IMR-90 (cell line): ENCODE results near the gene KCNQ1. TPM values are rescaled to one million over a fixed set of nuclear protein-coding genes. Genes with fewer than 3 reads are reported as not detected.

Experiments
- ATAC-seq: fragments of 200-7000 bp; cut with Tn5 transposase; 2 replicates; pipeline ENCODE4 v1.9.1; 2020; ENCODE audit warnings: low read depth, mild to moderate bottlenecking, moderate library complexity
- BruUV-seq: library from RNA; stranded (reverse); fragments of 400-500 nt; replicated peaks from 2 replicates; lab custom pipeline; 2021; lab: Mats Ljungman, UMichigan
- CTCF ChIA-PET: fragments of 300-600 bp; formaldehyde crosslinking; extraction: SDS; loops from one replicate; lab custom pipeline; 2021; ENCODE audit warnings: antibody characterized with exemption; lab: Yijun Ruan, JAX
- POLR2A ChIA-PET: fragments of 300-600 bp; sonication (Branson Sonifier 250); formaldehyde crosslinking; loops from one replicate; lab custom pipeline; 2022; ENCODE audit warnings: antibody characterized with exemption; ENCODE audit not compliant: unreplicated experiment; lab: Charles Lee
- DNase-seq: peaks from one replicate; pipeline ENCODE4 v3.0.0; 2013
- H2AFZ ChIP-seq: replicated peaks from 2 replicates; pipeline ENCODE3; 2013; ENCODE audit warnings: low read length, mild to moderate bottlenecking; ENCODE audit not compliant: poor library complexity
- H2AK5ac ChIP-seq: 2 replicates; pipeline ENCODE4 v1.6.1; 2013; ENCODE audit warnings: low read depth, low read length, inconsistent platforms
- H2AK9ac ChIP-seq: replicated peaks from 2 replicates; pipeline ENCODE3; 2013; ENCODE audit warnings: mild to moderate bottlenecking, low read depth, low read length, moderate library complexity; ENCODE audit not compliant: poor library complexity
- H2BK120ac ChIP-seq: 2 replicates; pipeline ENCODE4 v1.6.1; 2013; ENCODE audit warnings: low read depth, low read length, inconsistent platforms
- H2BK15ac ChIP-seq: 3 replicates; pipeline ENCODE4 v1.6.1; 2013; ENCODE audit warnings: low read depth, low read length, inconsistent platforms
- H2BK20ac ChIP-seq: 2 replicates; pipeline ENCODE4 v1.6.1; 2013; ENCODE audit warnings: low read depth, mild to moderate bottlenecking, inconsistent platforms, low read length, moderate library complexity
- H2BK5ac ChIP-seq: 2 replicates; pipeline ENCODE4 v1.6.1; 2013; ENCODE audit warnings: mild to moderate bottlenecking, low read depth, low read length, inconsistent platforms; ENCODE audit not compliant: poor library complexity, severe bottlenecking
- H3K14ac ChIP-seq: replicated peaks from 2 replicates; pipeline ENCODE4 v1.6.1; 2013; ENCODE audit warnings: low read depth, low read length, inconsistent platforms
- H3K18ac ChIP-seq: 2 replicates; pipeline ENCODE4 v1.6.1; 2013; ENCODE audit warnings: low read depth, low read length, control low read depth
- H3K23ac ChIP-seq: 2 replicates; pipeline ENCODE4 v1.6.1; 2013; ENCODE audit warnings: low read depth, low read length, inconsistent platforms
- H3K27ac ChIP-seq: 2 replicates; pipeline ENCODE4 v1.5.1; 2013; ENCODE audit warnings: mild to moderate bottlenecking, control low read depth, low read length; ENCODE audit not compliant: insufficient read depth
- H3K27me3 ChIP-seq: 2 replicates; pipeline ENCODE4 v1.6.1; 2013; ENCODE audit warnings: low read length; ENCODE audit not compliant: control insufficient read depth, insufficient read depth
- H3K36me3 ChIP-seq: 2 replicates; pipeline ENCODE4 v1.6.1; 2013; ENCODE audit warnings: low read length, mixed read lengths; ENCODE audit not compliant: control insufficient read depth, insufficient read depth
- H3K4ac ChIP-seq: 2 replicates; pipeline ENCODE4 v1.6.1; 2013; ENCODE audit warnings: low read depth, low read length, inconsistent platforms
- H3K4me1 ChIP-seq: 2 replicates; pipeline ENCODE4 v1.6.1; 2013; ENCODE audit warnings: low read length, mixed read lengths; ENCODE audit not compliant: control insufficient read depth, insufficient read depth
- H3K4me2 ChIP-seq: 2 replicates; pipeline ENCODE4 v1.6.1; 2013; ENCODE audit warnings: low read depth, mild to moderate bottlenecking, control low read depth, low read length, moderate library complexity
- H3K4me3 ChIP-seq: 2 replicates; pipeline ENCODE4 v1.5.1; 2013; ENCODE audit warnings: low read depth, mild to moderate bottlenecking, control low read depth, low read length, moderate library complexity; ENCODE audit not compliant: insufficient read depth
- H3K56ac ChIP-seq: 2 replicates; pipeline ENCODE4 v1.6.1; 2013; ENCODE audit warnings: low read length, inconsistent platforms; ENCODE audit not compliant: insufficient read depth; ENCODE audit errors: extremely low read depth
- H3K79me1 ChIP-seq, 2 experiments: 2 replicates each; pipeline ENCODE4 v1.6.1; 2013; ENCODE audit warnings: low read length in 2 of 2, inconsistent platforms in 1 of 2, low read depth in 1 of 2
- H3K9ac ChIP-seq: 2 replicates; pipeline ENCODE4 v1.6.1; 2013; ENCODE audit warnings: low read depth, low read length, control low read depth
- H3K9me1 ChIP-seq: 2 replicates; pipeline ENCODE4 v1.6.1; 2013; ENCODE audit warnings: low read length, inconsistent platforms; ENCODE audit not compliant: insufficient read depth
- H3K9me3 ChIP-seq: 2 replicates; pipeline ENCODE4 v1.6.1; 2013; ENCODE audit warnings: low read length; ENCODE audit not compliant: control insufficient read depth, insufficient read depth
- H4K20me1 ChIP-seq: 2 replicates; pipeline ENCODE4 v1.6.1; 2013; ENCODE audit warnings: low read length, inconsistent platforms; ENCODE audit not compliant: insufficient read depth
- H4K5ac ChIP-seq: 2 replicates; pipeline ENCODE4 v1.6.1; 2013; ENCODE audit warnings: mild to moderate bottlenecking, low read depth, low read length, control low read depth
- H4K8ac ChIP-seq, 2 experiments: 2 replicates each; pipeline ENCODE4 v1.6.1; 2013; ENCODE audit warnings: low read depth in 2 of 2, low read length in 2 of 2, control low read depth in 1 of 2, inconsistent platforms in 1 of 2
- H4K91ac ChIP-seq: 2 replicates; pipeline ENCODE4 v1.6.1; 2013; ENCODE audit warnings: low read depth, low read length, inconsistent platforms; ENCODE audit not compliant: insufficient read depth
- CHD1 ChIP-seq: IDR thresholded peaks from 2 replicates; pipeline ENCODE4 v1.6.1; 2012; ENCODE audit warnings: low read depth, low read length, improper control_type of control experiment
- POLR2A ChIP-seq: IDR thresholded peaks from 2 replicates; pipeline ENCODE4 v1.6.1; 2012; ENCODE audit warnings: mild to moderate bottlenecking, low read depth, low read length
- SMC3 ChIP-seq: fragments of 150-350 bp; IDR thresholded peaks from 2 replicates; pipeline ENCODE4 v1.6.1; 2016; ENCODE audit warnings: low read depth, mild to moderate bottlenecking, antibody characterized with exemption, low read length, moderate library complexity
- WGBS, 2 experiments: methylation state at CpG; one replicate each; pipeline versions ENCODE4 v1.1.5 to v1.1.7; 2013; ENCODE audit warnings: missing lambda C conversion rate in 2 of 2; ENCODE audit not compliant: insufficient read length in 1 of 2; ENCODE audit errors: extremely low coverage in 2 of 2; 5-methylcytosine and 5-hydroxymethylcytosine counted together
- dilution Hi-C: fragments of 300-500 bp; cut with HindIII; formaldehyde crosslinking; loops from one replicate; pipeline ENCODE4 v1.14.3; 2018; ENCODE audit warnings: low sequenced_read_pairs; ENCODE audit not compliant: unreplicated experiment
- in situ Hi-C: fragments of 300-500 bp; cut with MboI; formaldehyde crosslinking; loops from 3 replicates; pipeline ENCODE4 v1.14.3; 2019; ENCODE audit warnings: low sequenced_read_pairs, inconsistent platforms, mixed read lengths
- intact Hi-C: fragments of 100-400 bp; cut with micrococcal nuclease; formaldehyde crosslinking; loops from 2 replicates; pipeline ENCODE4 v1.10.0; 2022
- polyA plus RNA-seq, 3 experiments: library from polyadenylated mRNA; depleted of rRNA; stranded (reverse); fragments of >200 nt; gene quantifications; 2 replicates each; pipeline ENCODE4 v1.2.3, GENCODE V29; 2012; ENCODE audit warnings: low replicate concordance in 1 of 3
- total RNA-seq: library from RNA; depleted of rRNA; stranded (reverse); fragments of >200 nt; gene quantifications from 2 replicates; pipeline ENCODE4 v1.2.3, GENCODE V29; 2012

Gene KCNQ1
- total and polyA plus RNA-seq, 2 of the 4 experiments (the other 2 are of a cell fraction) = 0.07 TPM; not detected in 1

GRCh38 chr11:2461253-2461955 lies 16.6 kb downstream of the KCNQ1 start:
- in situ Hi-C loops (no loop called here), dilution Hi-C loops (no loop called here), intact Hi-C loops (no loop called here)
- DNase-seq (no peak), ATAC-seq (no peak)
- ChIA-PET POLR2A (no interaction called here), CTCF (no interaction called here)
- Histone ChIP-seq H3K14ac (no peak overlapping the region), H3K36me3 (no peaks in the 10 kb centered on the region), H3K9ac (no peak overlapping the region), H4K5ac (no peak overlapping the region), H3K9me3 (no peaks in the 10 kb centered on the region), H3K56ac (no peak overlapping the region), H3K4me3 (no peak overlapping the region), H3K4me2 (no peak overlapping the region), H3K79me1 (no peaks in the 10 kb centered on the region), H4K20me1 (no peaks in the 10 kb centered on the region), H3K27me3 (peaks cover 47% of the 10 kb centered on the region), H3K27ac (no peak overlapping the region), H3K4ac (no peak overlapping the region), H3K23ac (no peak overlapping the region), H2BK15ac (no peak overlapping the region), H2AK9ac (no peak overlapping the region), H3K18ac (no peak overlapping the region), H4K91ac (no peak overlapping the region), H4K8ac (no peak overlapping the region), H2AK5ac (no peak overlapping the region), H3K4me1 (no peaks in the 10 kb centered on the region), H2BK120ac (no peak overlapping the region), H2AFZ (no peak overlapping the region), H2BK5ac (no peak overlapping the region), H2BK20ac (no peak overlapping the region), H3K9me1 (no peaks in the 10 kb centered on the region)
- TF ChIP-seq CHD1 (no peak), POLR2A (no peak), SMC3 (no peak)
- WGBS, 2 experiments = 49% methylated on average over 5 of the region's 17 CpGs; no CpG with 5 or more reads in 1 of the 2 experiments
- BruUV-seq = no TSS peak
